GM21786 (cell line): ENCODE data around the gene STK39.
"Not testable (repeated sequence)": the region's sequence is repeated elsewhere in the genome, so short reads cannot be mapped to it uniquely, and the experiment has no call there.

Experiments
- ATAC-seq: cut with Tn5 transposase; IDR thresholded peaks from one replicate; pipeline ENCODE4 v1.9.1; 2021; ENCODE audit not compliant: unreplicated experiment

Gene STK39

DNA sequence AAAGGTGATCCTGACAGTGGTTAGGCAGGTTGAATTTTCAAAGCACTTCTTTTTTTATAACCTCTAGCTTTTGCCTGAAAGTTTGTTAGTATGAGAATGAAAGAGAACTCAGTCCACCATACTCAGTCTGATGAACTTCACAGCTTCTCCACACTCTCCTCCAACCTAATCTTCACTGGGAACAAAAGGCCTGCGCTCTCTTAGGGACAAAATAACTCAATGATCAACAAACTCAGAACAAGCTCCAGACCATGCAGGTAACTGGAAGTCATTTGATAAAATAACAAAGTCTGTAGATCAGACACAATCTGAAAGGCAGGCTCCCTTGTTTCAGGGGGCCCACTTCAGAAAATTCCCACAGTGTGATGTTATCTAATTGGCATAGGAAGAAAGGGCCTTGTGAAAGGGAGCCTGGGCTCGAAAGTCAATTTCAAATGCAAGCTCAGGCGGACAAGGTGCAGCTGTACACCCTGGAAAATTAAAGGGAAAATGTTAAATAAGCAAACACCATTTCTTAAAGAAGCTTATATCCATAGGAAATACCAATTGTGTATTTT lies 142.2 kb downstream of the STK39 start:
- ATAC-seq, result no peak

DNA sequence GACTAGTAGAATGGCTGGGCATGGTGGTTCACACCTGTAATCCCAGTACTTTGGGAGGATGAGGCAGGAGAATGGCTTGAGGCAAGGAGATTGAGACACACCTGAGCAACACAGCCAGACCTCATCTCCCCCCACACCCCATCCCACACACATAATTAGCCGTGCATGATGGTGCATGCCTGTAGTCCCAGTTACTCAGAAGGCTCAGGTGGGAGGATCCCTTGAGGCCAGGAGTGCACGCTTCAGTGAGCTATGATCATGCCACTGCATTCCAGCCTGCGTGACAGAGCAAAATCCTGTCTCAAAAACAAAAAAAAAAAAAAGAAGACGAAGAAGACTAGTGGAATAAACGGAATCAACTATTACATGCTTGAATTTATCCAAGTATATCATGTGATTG lies 150.0 kb downstream of the STK39 start:
- no peak for ATAC-seq

DNA sequence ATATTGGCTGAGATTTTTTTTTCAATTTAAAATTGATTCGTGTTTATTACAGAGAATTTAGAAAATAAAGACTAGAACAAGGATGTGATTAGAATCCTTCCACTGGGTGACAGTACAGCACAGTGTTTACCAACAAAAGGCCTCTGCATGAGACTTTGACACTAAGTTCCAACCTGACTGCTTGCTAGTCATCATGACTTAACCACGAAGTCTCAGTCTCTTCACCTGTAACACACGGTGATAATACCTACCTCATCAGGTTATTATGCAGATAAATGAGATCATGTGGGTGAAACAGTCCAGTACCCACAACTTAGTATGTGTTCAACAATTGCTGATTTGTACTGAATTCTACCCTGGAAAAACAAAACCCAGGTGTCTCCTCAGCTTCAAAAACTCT lies 151.2 kb downstream of the STK39 start:
- ATAC-seq, result no peak

DNA sequence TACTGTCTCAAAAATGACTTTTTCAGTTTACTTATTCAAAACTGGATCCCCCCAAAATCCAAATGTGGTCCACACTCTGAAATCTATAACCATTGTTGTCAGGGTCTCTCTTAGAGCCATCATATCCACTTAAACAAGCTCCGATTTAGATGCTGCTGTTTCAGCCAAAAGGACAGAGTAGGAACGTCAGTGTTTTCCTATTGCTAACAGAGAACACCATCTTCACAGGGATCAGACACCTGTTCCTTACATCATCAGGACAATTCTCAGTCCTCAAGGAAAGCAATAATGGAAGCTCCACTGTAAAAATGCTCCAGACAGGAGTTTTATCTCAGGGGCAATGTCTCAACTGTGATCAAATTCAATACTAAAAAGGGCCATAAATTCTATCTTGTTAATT lies 155.4 kb downstream of the STK39 start:
- ATAC-seq, result no peak

DNA sequence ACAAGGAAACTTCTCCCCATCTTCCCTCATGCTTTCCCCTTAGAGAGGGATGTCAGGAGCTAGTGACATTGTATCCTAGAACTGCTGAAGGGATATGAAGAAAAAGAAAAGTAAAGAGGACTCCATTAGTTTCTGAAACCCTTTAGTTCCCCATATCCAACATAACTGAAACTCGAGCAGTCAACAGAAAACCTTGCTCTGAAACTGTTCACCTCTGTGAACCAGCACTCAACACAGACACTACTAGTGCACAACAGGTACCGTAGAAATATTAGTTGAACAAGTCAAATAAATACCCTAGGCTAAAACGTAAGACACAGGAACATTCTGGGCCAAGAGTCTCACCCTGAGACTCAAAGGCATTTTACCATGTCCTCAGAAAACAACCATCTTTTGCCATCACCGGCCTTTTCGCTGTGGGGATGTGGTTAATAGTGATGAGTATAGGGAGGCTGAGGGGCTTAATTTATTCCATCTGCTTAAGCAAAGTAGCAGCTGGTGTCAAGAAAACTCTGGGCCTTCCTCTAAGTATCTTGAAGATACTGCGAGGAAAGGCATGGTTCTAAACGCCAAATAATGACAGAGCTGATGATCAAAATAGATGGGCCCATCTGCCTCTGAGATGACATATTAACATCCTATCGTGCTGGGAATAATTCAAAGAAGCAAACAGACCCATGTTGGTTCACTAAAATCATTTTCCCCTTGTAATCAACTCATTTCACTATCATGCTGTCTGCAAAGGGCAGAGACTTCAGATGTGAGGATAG lies 156.8 kb downstream of the STK39 start:
- peak; percentile 83 for ATAC-seq

DNA sequence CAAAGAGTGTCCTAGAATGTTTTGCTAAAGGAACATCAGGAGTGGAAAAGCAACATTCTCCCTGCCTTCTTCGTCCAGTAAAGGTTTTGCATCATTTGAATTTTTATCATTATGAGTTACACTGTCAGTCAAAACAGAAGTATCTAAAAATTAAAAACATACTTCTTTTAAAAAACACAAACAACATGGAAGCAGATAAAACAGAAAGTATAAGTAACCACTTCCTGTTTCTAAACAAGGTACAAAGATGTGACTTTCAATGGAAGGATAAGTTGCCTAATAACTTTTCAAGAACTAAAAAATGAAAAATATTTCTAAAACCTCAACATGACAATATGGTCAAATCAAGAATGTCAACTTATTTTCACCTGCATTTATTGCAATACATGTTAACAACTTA lies 158.2 kb downstream of the STK39 start:
- no peak for ATAC-seq

DNA sequence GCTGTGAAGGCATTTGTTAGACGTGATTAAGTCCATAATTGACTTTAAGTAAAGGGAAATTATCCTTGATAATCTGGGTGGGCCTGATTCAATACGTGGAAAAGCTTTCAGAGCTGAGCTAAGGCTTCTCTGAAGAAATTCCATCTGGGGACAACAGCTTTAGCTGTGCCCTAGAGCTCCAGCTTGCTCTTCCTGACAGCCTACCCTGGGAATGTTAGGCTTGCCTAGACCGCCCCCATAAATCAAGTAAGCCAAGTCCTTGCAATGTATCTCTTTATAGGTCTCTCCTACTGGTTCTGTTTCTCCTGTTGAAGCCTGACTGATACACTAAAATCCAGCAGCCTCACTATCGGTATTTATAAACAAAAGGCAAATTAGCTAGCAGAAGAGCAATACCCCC lies 160.0 kb downstream of the STK39 start:
- no peak for ATAC-seq

DNA sequence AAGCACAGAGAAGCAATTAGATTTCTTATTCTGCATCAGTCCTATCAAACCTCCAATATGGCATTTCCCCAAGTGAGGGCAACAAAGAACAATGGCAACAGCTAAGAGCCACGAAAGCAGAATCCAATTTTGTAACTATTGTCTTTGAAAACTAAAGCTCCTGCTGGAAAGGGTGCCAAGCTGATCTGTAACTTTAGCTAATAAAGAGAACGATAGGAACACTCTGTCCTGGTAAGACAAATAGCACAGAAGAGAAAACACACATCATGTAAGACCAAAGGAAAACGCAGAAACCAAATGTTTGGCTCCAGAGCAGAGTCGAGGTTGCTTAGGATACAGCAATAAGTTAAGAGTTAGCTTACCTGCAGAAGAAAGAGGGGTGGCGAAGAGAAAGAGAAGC lies 160.5 kb downstream of the STK39 start:
- ATAC-seq, result no peak

DNA sequence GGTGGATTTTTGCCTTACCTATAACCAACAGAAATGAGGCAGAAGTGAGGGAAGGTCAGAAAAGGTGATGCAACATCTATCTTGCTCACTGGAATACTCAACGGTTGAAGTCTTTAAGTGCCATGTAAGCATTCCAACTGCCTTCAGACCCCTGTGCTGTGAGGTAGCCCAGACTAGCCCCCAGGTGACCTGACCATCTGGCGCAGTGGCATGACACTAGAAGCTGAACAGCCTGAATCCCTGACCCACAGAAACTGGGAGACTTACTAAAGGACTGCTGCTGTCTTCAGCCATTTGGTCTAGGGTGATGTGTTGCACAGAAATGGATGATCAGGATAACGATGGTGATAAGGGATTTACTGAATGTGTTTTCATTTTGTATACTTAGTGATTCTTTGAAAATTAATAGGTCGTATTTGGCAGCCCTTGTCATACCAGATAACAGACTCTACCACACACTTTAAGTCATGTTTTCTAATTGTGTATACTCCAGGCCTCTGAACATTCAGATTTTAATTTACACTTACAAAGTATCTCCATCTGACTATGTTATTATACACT lies 161.5 kb downstream of the STK39 start:
- ATAC-seq, result no peak

DNA sequence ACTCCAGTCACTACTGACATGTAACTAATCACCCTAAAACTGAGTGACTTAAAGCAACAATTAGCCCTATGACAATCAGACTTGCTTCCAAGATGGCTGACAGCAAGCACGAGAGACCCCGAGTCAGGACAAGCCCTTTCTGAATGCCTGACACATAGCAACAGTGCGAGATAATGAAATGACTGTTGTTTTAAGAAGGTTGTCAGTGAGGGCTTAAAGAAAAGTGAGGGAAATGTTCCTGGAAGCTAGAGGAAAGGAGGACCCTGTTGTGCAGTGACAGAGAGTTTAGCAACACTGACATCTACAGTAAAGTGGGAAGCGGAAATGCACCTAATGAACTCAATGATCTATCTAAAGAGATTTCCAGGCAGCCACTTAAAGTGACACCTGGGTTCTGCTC lies 163.1 kb downstream of the STK39 start:
- no peak for ATAC-seq

DNA sequence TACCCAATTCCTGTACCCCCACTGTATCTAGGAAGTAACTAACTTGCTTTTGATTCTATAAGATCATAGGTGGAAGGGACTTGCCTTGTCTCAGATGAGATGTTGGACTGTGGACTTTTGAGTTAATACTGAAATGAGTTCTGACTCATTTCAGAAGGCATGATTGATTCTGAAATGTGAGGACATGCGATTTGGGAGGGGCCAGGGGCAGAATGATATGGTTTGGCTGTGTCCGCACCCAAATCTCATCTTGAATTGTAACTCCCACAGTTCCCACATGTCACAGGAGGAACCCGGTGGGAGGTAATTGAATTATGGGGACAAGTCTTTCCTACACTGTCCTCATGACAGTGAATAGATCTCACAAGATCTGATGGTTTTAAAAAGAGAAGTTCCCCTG lies 165.9 kb downstream of the STK39 start:
- ATAC-seq, result not testable (repeated sequence)

DNA sequence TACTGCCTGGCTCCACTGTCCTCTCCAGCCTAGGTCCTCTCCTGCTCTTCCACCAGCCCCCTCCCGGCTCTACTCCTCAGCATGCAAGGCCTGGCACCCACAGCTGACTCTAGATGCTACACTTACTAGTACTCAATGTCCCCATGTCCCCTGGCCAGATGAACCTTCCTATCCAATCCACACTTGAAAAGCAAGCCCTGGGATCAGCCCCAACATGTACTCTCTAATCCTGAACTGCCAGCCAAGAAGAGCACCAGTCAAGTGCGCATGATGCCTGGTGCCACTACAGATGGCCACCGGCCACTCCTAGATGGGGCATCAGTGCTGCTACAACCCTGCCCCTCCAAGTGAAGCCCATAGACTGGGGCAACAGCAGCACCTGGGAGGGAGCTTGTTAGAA lies 168.2 kb downstream of the STK39 start:
- ATAC-seq, result no peak

DNA sequence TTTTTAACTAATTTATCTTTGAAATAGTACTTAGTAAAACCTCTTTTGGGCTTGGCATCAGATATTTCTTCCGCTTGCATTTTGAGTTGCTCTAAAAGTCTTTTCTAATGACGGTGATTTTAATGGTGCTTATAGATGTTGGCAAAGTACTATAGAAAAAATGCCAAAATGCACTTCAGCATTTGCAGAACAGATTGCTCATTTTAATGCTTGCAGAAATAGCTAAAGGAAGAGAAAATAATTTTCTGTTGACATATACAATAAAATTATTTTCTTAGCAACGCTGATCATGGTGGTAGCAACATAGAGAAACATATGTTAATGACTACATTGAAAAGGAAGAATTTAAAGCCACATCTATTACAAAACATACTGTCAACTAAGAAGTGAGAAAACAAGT lies 170.7 kb downstream of the STK39 start:
- no peak for ATAC-seq

DNA sequence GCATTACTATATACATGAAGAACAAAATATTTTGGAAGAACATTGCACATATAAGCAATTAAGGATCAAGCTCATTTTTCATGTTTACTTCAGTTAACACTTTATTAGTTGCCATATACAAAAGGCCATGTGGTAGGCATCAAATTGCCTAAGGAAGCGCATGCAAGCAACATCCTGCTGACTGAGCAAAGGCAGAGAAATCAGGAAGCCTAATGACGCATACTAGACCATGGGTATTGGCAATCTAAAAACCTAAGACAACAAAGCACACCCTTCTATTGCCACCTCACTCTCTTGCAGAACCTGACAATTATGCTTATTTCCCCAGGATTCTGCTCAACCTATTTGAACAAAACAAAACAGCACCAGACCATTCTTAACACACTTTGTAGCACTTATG lies 171.9 kb downstream of the STK39 start:
- ATAC-seq, result no peak

DNA sequence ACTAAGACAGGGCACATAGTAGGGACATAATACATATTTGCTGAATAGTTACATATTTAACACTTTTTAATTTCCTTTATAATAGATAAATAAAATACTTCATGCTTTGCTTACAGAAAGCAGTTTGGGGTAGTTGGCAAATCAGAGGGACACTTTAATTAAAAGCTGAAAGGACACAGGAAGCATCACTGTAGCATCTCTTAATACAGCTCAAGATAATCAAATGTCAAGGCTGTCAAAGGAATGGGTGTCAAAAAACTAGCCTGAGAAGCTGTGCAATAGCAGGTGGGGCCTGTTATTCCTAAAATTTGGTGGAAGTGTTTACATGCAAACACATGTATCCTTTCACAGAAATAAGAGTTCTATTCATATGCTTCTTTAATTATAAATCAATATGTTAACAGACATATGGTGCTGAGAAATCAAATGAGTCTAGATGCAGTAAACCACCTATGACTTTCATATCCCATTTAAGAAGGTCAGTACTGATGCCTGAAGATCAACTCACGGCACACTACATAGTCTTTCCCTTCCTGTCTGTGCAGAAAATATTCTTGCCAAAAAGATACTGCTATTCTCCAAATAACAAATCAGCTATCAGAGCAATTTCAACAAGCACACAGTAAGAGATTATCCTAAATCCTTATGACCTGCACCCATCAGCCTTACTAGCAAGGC lies 174.6 kb downstream of the STK39 start:
- ATAC-seq, result no peak

DNA sequence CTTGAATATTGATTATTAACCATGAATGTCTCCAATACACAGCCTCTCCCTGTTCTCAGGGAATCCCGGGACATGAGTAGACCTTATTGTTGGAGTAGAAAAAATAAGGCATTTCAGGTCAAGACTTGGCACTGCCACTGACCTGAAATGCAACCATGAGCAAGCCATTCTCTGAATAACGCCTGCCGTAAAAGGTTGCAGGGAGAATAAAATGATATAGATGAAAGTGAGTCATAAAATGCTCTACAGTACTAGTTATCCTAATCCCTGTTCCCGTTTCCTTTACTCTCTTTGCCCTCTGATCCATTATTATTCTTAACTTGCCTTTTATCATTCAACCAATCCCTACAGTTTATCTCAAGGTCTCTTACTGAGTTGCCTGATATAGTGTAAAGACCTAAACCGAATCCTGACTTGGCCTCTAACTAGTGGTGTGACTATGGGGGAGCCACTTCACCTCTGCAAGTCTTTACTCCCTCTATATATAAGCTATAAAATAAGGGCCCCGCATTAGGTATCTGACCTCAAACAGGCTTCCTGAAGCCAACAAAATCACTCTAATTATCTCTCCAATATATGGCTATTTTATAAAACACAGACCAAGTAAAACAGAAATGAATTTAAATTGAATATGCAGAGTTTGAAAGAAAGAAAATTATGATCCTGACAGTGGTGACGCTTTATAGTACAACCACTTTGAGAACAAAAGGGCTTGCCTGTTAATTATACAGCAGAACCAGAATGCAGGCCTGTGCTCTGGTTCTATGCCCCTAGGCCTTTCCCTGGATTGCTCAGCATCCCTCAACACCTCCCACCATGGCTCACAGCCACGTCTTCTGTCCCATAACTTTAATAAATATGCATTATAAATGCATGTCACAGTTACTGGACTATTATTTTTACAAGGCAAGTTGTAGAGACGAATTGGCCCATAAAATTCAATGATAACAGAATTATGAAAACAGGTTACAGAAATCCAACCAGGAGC lies 183.1 kb downstream of the STK39 start:
- ATAC-seq, result no peak

DNA sequence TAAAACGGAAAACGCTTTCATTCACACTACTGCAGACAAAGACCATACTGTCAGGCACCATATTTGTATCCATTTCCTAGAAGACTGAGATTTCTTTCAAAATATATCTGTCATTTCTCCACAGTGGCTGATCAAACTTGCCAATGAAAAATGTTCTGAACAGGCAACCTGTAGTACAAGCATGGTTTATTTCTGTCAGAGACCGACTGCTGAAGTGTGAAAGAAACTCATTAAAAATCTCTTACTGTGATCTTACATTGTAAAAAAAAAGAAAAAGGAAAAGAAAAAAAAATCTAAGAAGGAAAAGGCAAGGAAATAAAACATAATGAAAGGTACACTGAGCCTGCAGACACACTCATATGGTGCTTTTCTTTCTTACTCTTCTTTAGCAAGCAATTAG lies 184.5 kb downstream of the STK39 start:
- ATAC-seq, result no peak

DNA sequence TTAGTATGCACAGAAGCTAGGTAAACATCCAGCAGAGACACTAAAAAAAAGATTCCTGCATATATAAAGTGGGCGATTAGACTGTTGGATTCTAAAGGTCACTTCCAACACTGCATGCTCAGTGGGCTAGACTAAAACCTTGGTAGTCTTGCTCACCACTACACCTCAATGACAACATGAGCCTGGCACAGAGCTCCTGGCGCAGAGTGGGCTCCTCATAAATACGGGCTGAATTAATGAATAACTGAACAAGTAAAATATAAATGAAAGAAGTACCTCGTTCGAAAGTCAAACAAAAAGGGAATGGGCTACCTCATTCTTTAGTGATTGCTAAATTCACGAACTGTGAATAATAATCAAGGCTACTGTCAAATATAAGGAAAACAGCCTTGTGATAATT lies 185.3 kb downstream of the STK39 start:
- ATAC-seq, result no peak

DNA sequence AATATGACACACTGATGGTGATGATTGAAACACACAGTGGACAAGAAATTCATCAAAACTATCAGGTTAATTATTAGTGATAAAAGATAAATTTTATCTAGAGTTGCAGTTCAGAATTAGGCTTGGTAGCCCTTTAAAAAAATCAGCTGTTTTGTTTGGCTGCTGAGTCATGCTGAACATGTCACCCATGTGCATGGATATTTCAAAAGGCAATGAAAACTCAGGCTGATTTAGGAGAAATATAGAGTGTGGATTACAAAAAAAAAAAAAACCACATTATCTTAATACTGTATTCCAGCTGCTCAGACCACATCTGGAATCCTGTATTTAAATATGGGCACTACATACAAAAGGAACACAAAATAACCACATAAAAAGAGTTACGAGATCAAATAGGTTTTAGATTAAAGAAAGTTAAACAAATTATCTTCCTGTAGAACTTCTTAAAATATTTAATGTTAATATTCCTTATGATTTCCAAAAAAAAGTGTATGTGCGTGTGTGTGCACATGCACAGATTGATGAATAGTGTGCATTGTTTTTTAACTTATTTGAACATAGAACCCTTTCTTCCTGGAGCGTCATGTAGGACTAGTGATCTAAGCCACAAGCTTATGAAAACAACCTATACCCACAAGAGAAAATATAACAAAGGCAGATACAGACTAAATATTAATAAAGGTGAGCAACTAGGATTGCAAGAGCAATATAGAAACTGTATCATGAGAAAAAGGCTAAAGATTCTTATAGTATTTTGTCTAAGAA lies 186.2 kb downstream of the STK39 start:
- no peak for ATAC-seq

DNA sequence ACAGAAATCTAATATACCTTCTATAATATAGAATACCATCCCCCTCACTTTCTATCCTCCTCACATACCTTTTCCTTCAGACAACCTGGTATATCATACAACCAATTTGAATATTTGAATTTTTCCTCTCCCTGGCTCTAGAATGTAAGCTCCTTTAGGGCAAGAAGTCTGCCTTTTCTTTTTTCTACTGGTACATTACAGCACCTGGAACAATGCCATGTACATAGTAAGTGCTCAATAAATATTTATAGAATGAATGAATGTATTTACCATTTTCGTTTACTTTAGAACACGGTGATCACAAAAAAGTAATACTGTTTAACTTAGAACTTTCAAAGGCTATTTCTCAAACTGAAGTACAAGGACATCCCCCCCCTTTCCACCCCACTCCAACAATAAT lies 187.6 kb downstream of the STK39 start:
- ATAC-seq, result no peak
